Measurements from ENCODE around the gene CCDC40.

The CCDC40 gene

DNA sequence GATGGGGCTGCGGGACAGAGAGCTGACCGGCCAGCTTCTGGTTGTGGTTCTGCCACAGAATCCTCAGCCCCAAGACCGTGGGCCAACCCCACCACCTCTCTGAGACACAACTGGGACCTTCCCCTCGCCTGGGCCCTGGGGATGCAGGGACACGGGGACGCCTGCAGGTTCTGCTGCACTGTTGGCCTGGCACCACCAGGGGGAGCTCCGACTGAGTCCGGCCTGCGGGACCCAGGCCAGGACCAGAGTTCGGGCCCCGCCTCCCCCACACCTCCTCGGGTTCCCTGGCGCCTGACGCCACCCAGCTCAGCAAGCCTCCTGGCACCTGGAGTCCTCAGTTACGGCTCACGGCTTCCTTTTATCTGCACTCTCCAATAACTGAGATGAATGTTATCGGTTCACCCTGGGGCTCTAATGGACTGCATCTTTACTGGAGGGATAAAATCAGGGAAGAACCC, 28.0 kb upstream of the CCDC40 start:
- TF ChIP-seq, protein P1, sequence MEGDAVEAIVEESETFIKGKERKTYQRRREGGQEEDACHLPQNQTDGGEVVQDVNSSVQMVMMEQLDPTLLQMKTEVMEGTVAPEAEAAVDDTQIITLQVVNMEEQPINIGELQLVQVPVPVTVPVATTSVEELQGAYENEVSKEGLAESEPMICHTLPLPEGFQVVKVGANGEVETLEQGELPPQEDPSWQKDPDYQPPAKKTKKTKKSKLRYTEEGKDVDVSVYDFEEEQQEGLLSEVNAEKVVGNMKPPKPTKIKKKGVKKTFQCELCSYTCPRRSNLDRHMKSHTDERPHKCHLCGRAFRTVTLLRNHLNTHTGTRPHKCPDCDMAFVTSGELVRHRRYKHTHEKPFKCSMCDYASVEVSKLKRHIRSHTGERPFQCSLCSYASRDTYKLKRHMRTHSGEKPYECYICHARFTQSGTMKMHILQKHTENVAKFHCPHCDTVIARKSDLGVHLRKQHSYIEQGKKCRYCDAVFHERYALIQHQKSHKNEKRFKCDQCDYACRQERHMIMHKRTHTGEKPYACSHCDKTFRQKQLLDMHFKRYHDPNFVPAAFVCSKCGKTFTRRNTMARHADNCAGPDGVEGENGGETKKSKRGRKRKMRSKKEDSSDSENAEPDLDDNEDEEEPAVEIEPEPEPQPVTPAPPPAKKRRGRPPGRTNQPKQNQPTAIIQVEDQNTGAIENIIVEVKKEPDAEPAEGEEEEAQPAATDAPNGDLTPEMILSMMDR (IDR thresholded peaks at IDR 0.05; ENCODE audit: extremely low read depth, missing control alignments): peak; percentile 95
- DNase-seq (ENCODE audit: low spot score): peak; percentile 91

DNA sequence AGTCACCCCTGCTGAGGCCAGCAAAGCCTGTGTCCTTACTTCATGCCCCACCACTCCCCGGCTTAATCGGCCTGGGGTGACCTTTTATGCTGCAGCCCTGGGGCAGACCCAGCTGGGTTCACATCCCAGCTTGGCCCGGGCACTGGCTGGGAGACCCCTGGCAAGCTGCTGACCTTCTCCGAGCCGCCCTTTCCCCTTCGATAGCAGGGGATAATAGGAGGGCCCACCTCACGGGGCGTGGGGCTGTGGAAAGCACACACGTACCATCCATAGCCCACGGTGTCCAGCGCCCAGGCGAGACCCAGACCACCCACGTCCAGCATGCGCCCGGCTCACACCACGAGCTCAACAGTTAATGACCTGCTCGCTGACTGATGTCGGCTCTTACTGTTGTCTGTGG, 27.6 kb upstream of the CCDC40 start:
- no peak for DNase-seq (ENCODE audit: low spot score)
- TF ChIP-seq, protein P1 (IDR thresholded peaks at IDR 0.05; ENCODE audit: extremely low read depth, missing control alignments): no peak

DNA sequence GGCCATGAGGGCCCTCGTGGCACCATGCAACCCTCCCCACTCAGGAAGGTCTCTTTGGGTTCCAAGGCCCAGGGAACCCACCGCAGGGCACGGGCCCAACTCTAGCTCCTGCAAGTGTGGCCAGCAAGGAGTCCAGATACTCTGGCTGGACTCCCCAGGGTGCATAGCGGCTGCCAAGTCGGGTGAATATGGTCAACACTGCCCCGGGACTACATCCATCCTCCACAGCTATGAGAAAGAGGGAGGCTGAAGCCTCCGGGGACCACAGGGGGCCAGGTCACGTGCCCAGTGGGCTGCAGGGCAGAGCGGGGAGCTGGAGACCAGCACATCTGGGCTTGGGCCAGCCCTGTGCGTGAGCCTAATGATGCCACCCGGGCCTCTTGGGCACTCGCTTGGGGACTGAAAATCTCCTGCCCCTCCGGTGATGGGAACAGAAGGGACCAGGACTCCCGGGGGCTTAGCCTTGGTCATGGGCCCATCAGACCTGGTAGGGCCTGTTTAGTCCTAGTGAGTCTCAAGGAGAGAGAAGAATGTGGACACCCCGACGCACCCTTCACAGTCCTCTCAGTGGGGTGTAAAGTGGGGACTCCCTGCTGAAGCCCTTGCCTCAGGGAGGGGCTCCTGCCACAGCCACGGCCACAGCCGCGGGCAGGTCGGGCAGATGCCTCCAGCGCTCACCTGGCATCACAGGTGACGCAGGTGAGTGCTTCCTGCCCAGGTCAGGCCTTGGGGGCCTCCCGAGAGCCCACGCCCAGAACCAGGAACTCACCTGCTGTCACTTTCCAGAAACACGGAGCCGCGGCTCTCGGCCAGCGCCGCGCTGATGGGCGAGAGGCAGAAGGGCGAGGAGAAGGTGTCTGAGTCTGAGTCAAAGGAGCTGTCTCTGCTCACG, 26.8 kb upstream of the CCDC40 start:
- TF ChIP-seq, protein P1 (IDR thresholded peaks at IDR 0.05; ENCODE audit: extremely low read depth, missing control alignments): no peak
- no peak for DNase-seq (ENCODE audit: low spot score)

DNA sequence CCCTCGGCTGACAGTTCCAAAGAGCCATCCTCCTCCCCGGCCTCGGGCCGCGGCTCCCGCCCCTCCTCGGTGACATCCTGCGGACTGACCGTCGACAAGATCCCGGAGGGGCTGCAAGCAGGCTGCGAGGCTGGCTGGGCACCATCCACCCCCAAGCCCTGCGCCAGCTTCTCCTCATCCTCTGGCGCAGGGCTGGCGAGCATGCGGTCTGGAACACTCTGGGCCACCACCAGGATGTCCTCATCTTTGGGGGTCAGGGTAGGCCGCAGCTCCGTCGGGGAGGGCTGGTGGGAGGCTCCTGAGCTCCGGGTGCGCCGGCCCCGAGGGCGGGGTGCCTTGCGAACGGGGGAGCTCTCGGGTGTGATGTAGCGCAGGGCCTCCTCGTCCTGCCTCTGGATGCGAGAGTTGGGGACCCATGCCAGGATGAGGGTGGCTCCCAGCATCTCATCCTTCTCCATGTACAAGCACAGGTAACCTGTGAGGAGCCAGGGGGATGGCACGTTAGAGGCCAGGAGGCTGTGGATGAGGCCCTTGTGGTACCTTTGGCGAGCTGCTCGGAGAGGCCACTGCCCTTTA, 26.1 kb upstream of the CCDC40 start:
- TF ChIP-seq, protein P1 (IDR thresholded peaks at IDR 0.05; ENCODE audit: extremely low read depth, missing control alignments): no peak
- no peak for DNase-seq (ENCODE audit: low spot score)

DNA sequence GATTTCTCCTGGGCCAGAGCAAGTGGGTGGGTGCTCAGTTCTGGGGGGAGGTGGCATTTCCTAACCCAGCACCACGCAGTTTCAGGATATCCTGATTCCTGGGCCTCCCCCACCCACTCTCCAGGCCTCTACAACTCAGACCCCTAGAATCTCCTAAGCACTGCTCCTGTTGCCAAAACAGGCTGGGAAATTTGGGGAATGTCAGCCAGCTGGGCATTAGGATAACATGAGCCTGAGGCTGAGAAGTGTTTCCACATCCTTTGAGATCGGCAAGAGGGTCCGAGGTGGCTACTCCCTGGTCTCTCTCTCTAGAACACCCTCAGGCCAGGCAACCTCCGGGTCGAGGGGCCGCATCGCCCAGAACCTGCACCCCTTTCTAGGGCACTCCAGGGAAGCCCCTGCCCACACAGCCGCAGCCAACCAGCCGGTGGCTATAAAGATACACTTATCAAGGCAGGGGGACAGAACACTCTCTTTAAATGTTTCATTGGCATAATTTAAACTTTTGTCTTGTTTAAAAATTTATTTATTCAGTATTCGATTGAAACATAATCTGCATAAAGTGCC, 24.4 kb upstream of the CCDC40 start:
- DNase-seq (ENCODE audit: low spot score): no peak
- TF ChIP-seq, protein P1 (IDR thresholded peaks at IDR 0.05; ENCODE audit: extremely low read depth, missing control alignments): no peak

DNA sequence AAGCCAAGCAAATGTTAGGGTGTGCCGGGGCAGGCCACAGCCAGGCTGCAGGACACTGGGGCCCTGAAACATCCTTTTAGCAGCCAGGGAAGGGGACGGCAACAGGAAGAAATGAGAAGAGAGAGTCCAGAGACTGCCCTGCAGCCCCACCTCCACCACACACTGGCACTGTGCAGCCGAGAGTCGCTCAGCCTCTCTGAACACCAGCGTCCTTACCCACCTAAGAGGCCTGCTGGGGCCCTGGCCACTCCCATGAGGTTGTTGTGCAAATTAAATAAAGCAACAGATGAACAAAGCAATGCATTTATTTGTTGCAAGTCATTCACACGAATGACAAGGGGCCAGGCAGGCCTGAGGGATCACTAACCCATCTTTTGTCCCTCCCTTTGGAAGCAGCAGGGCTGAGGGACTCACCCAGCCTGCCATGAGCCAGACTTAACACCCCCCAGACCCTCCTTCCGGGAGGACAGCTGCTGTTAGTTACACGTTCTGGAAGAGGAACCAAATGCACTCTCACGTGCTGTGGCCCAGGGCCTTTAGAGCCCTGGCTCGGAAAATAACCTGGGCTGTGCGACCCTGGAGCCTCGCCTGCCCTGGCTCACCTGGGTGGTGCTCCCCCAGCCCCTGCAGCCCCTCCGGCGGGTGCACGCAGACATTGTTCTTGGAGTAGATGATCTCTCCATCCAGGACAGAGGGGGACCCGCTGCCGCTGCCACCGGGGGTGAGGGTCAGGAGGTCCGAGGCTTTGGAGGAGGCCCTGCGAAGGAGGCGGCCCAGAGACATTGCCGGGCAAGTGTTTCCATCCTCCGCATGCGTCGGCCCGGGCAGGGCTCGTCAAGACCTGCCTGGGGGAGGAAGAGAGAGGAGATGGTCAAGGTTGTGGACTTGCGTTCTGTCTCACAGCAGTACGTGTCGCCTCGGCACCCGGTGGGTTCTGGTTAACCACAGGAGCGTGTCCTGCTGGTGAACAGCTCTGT, 23.4 kb upstream of the CCDC40 start:
- TF ChIP-seq, protein P1 (IDR thresholded peaks at IDR 0.05; ENCODE audit: extremely low read depth, missing control alignments): no peak
- DNase-seq (ENCODE audit: low spot score): no peak

Data from GM20000 (cell line).